ENCODE results near the gene BMPR1A.

Gene BMPR1A

GRCh38 chr10:86708783-86709380 is 47.5 kb upstream of the BMPR1A start:
- peaks cover 8% of the 10 kb centered on the region; the same call in 1 of the 2 replicates for H3K4me1 ChIP-seq (ENCODE audit: low read length)
- no peak overlapping the region for H2AFZ ChIP-seq (ENCODE audit: low read depth, low read length)
- no peaks in the 10 kb centered on the region for H4K20me1 ChIP-seq (ENCODE audit: insufficient read depth, low read length)
- no peaks in the 10 kb centered on the region for H3K36me3 ChIP-seq (replicated peaks; ENCODE audit: low read depth, low read length)
- no peak overlapping the region for H3K4me2 ChIP-seq (ENCODE audit: low read length)
- no peaks in the 10 kb centered on the region; the same call in 1 of the 2 replicates for H3K79me2 ChIP-seq (ENCODE audit: low read length)
- TF ChIP-seq EZH2phosphoT487 (IDR thresholded peaks at IDR 0.05; ENCODE audit: low read depth) (no peak), CTCF (IDR thresholded peaks at IDR 0.05; ENCODE audit: low read depth, low read length) (no peak)
- H3K9me3 ChIP-seq (ENCODE audit: insufficient read depth, low read length), result no peaks in the 10 kb centered on the region
- H3K4me3 ChIP-seq (ENCODE audit: low read length), result no peak overlapping the region
- H3K27ac ChIP-seq (ENCODE audit: low read length), result no peak overlapping the region
- H3K9ac ChIP-seq (ENCODE audit: low read length), result no peak overlapping the region
- no peaks in the 10 kb centered on the region for H3K27me3 ChIP-seq (ENCODE audit: low read depth, low read length)

GRCh38 chr10:86709396-86710185 is 46.8 kb upstream of the BMPR1A start:
- Histone ChIP-seq H3K36me3 (replicated peaks; ENCODE audit: low read depth, low read length) (no peaks in the 10 kb centered on the region), H3K4me1 (ENCODE audit: low read length) (peaks cover 8% of the 10 kb centered on the region; the same call in 1 of the 2 replicates), H3K4me2 (ENCODE audit: low read length) (no peak overlapping the region), H4K20me1 (ENCODE audit: insufficient read depth, low read length) (no peaks in the 10 kb centered on the region), H3K9me3 (ENCODE audit: insufficient read depth, low read length) (no peaks in the 10 kb centered on the region), H3K79me2 (ENCODE audit: low read length) (no peaks in the 10 kb centered on the region; the same call in 1 of the 2 replicates), H3K4me3 (ENCODE audit: low read length) (no peak overlapping the region), H3K27me3 (ENCODE audit: low read depth, low read length) (no peaks in the 10 kb centered on the region), H2AFZ (ENCODE audit: low read depth, low read length) (no peak overlapping the region), H3K9ac (ENCODE audit: low read length) (no peak overlapping the region), H3K27ac (ENCODE audit: low read length) (no peak overlapping the region)
- TF ChIP-seq CTCF (IDR thresholded peaks at IDR 0.05; ENCODE audit: low read depth, low read length), result no peak
- TF ChIP-seq EZH2phosphoT487 (IDR thresholded peaks at IDR 0.05; ENCODE audit: low read depth), result no peak

GRCh38 chr10:86710987-86711512 is 45.4 kb upstream of the BMPR1A start:
- Histone ChIP-seq H2AFZ (ENCODE audit: low read depth, low read length) (peak overlapping the region; percentile 94), H3K36me3 (replicated peaks; ENCODE audit: low read depth, low read length) (no peaks in the 10 kb centered on the region), H3K4me3 (ENCODE audit: low read length) (peak overlapping the region; percentile 93), H3K9me3 (ENCODE audit: insufficient read depth, low read length) (no peaks in the 10 kb centered on the region), H3K9ac (ENCODE audit: low read length) (peak overlapping the region; percentile 92), H4K20me1 (ENCODE audit: insufficient read depth, low read length) (no peaks in the 10 kb centered on the region), H3K27me3 (ENCODE audit: low read depth, low read length) (no peaks in the 10 kb centered on the region), H3K27ac (ENCODE audit: low read length) (peak overlapping the region; percentile 95), H3K4me2 (ENCODE audit: low read length) (peak overlapping the region; percentile 98), H3K79me2 (ENCODE audit: low read length) (no peaks in the 10 kb centered on the region; the same call in 1 of the 2 replicates), H3K4me1 (ENCODE audit: low read length) (peaks cover 8% of the 10 kb centered on the region; the same call in 1 of the 2 replicates)
- TF ChIP-seq EZH2phosphoT487 (IDR thresholded peaks at IDR 0.05; ENCODE audit: low read depth) (no peak), CTCF (IDR thresholded peaks at IDR 0.05; ENCODE audit: low read depth, low read length) (peak; percentile 55)

Data from OCI-LY3 (cell line).